Glutamatergic neuron (in vitro differentiated cells): ENCODE measurements around the gene LYPD8. TPM values are rescaled to one million over a fixed set of nuclear protein-coding genes. Genes with fewer than 3 reads are reported as not detected.

Source experiments
- DNase-seq: peaks from one replicate; pipeline ENCODE4 v3.0.0; 2022
- H3K27ac Mint-ChIP-seq: one replicate; pipeline ENCODE4 v1.8.0; 2020; ENCODE audit warnings: mild to moderate bottlenecking, mixed read lengths, inconsistent platforms; ENCODE audit not compliant: unreplicated experiment
- H3K27me3 Mint-ChIP-seq: one replicate; pipeline ENCODE4 v1.8.0; 2020; ENCODE audit warnings: mild to moderate bottlenecking, moderate library complexity, mixed read lengths, inconsistent platforms; ENCODE audit not compliant: unreplicated experiment
- H3K36me3 Mint-ChIP-seq: one replicate; pipeline ENCODE4 v1.8.0; 2020; ENCODE audit warnings: mild to moderate bottlenecking, mixed read lengths, inconsistent platforms; ENCODE audit not compliant: unreplicated experiment
- H3K4me1 Mint-ChIP-seq: one replicate; pipeline ENCODE4 v1.8.0; 2020; ENCODE audit warnings: mild to moderate bottlenecking, low read depth, mixed read lengths, inconsistent platforms; ENCODE audit not compliant: unreplicated experiment
- H3K4me3 Mint-ChIP-seq: one replicate; pipeline ENCODE4 v1.8.0; 2020; ENCODE audit warnings: mild to moderate bottlenecking, mixed read lengths, inconsistent platforms; ENCODE audit not compliant: unreplicated experiment
- H3K9me3 Mint-ChIP-seq: one replicate; pipeline ENCODE4 v1.8.0; 2020; ENCODE audit warnings: mild to moderate bottlenecking, moderate library complexity, mixed read lengths, inconsistent platforms; ENCODE audit not compliant: unreplicated experiment
- total RNA-seq: library from RNA; stranded (reverse); fragmentation: NEBNext Ultra II Directional; extraction: Animal tissue kit (Norgen Biotek cat#: 25700); gene quantifications from one replicate; pipeline ENCODE4 v1.2.1, GENCODE V29; 2021; ENCODE audit not compliant: unreplicated experiment
- TF ChIP-seq, protein P1 (sequence below): fragments of 200-600 bp; sonication (generic); IDR thresholded peaks from one replicate; pipeline ENCODE4 v1.5.0; 2021; ENCODE audit not compliant: partially characterized antibody, unreplicated experiment

LYPD8 gene
- total RNA-seq, 1 donor from 2014 or later: not detected

DNA sequence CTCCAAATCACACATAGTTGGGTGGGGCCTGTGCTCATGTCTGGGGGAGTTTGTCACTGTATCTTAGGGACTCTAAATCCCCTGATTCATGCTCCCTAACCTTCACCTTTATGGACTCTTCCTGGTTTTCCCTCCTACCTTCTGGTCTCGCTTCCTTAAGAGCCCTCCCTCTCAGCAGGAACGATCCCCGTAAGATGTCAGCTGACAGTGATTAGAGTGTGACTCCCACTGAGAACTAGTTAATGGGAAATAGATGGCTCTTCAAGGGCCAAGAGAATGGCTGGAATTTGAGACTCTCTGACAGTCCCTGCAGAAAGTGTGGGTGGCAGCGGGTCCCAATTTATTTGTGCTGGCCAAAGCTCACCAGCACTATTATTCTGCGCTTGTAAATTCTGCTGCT is 22.0 kb downstream of the LYPD8 start:
- Mint-ChIP-seq H3K36me3 (no peaks in the 10 kb centered on the region), H3K4me1 (no peaks in the 10 kb centered on the region), H3K27ac (no peak overlapping the region)

DNA sequence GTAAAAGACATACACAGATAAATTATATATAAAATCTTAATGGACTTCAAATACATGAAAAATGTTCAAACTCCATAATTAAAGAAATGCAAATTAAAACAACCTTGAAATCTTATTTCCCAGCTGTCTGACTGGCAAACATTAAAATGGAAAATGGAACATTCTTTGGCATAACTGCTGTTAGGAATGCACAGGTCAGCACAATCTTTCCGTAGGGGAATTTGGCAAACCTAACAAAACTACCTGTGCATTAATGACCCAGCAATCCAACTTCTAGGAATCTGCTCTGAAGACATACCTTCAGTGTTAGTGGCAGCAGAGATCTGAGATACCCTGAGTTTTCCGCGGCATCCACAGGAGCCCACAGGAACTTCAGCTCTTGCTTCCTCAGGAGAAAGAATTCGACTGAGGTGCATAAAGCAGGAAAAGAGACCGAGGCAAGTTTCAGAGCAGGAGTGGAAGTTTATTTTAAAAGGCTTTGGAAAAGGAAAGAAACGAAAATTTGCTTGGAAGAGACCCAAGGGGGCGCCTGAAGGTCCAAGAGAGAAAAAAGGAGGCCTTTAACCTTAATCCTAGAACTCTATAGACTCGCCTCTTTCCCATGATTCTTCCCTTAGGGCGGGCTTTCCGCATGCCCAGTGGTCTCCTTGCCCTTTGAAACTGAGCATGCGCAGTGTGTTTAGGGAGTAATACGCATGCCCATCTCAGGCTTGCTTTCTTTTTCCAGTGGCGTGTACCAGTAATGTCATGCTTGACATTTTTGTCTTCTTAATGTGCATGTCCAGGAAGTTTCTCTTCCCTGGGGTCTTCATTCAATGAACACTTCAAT is 24.8 kb downstream of the LYPD8 start:
- no peak for DNase-seq
- no peak overlapping the region for H3K4me3 Mint-ChIP-seq
- no peaks in the 10 kb centered on the region for H3K4me1 Mint-ChIP-seq
- no peak overlapping the region for H3K27ac Mint-ChIP-seq
- H3K27me3 Mint-ChIP-seq: no peaks in the 10 kb centered on the region
- TF ChIP-seq, protein P1, sequence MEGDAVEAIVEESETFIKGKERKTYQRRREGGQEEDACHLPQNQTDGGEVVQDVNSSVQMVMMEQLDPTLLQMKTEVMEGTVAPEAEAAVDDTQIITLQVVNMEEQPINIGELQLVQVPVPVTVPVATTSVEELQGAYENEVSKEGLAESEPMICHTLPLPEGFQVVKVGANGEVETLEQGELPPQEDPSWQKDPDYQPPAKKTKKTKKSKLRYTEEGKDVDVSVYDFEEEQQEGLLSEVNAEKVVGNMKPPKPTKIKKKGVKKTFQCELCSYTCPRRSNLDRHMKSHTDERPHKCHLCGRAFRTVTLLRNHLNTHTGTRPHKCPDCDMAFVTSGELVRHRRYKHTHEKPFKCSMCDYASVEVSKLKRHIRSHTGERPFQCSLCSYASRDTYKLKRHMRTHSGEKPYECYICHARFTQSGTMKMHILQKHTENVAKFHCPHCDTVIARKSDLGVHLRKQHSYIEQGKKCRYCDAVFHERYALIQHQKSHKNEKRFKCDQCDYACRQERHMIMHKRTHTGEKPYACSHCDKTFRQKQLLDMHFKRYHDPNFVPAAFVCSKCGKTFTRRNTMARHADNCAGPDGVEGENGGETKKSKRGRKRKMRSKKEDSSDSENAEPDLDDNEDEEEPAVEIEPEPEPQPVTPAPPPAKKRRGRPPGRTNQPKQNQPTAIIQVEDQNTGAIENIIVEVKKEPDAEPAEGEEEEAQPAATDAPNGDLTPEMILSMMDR: no peak
- peaks cover 14% of the 10 kb centered on the region for H3K9me3 Mint-ChIP-seq
- no peaks in the 10 kb centered on the region for H3K36me3 Mint-ChIP-seq

More for the DNA sequence above, 22.0 kb downstream of the LYPD8 start:
- Mint-ChIP-seq H3K9me3 (peaks cover 22% of the 10 kb centered on the region), H3K4me3 (no peak overlapping the region), H3K27me3 (peaks cover 3% of the 10 kb centered on the region)
- no peak for DNase-seq
- TF ChIP-seq, protein P1: no peak

DNA sequence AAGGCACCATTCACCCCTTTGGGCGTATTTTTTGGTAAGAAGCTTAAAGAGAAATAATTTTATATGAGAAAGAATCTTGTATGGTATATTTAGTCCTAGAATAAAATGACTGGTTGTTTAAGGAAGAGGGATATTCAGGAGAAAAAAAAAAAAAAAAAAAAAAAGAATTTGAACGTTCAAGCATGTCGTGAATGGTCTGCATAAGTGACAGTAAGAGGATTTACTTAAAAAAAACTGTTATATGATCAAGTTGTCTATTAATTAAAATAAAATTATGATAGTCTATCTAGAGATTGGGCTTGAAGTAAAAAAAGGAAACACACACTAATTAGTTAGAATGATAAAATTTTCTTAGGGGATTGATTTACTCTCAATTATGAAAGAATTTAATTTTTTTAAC is 41.3 kb downstream of the LYPD8 start:
- H3K27ac Mint-ChIP-seq: no peak overlapping the region
- no peaks in the 10 kb centered on the region for H3K4me1 Mint-ChIP-seq
- no peak overlapping the region for H3K4me3 Mint-ChIP-seq
- peaks cover under 1% of the 10 kb centered on the region for H3K27me3 Mint-ChIP-seq
- TF ChIP-seq, protein P1: no peak
- no peak for DNase-seq
- H3K9me3 Mint-ChIP-seq: peaks cover 6% of the 10 kb centered on the region
- peaks cover 4% of the 10 kb centered on the region for H3K36me3 Mint-ChIP-seq

DNA sequence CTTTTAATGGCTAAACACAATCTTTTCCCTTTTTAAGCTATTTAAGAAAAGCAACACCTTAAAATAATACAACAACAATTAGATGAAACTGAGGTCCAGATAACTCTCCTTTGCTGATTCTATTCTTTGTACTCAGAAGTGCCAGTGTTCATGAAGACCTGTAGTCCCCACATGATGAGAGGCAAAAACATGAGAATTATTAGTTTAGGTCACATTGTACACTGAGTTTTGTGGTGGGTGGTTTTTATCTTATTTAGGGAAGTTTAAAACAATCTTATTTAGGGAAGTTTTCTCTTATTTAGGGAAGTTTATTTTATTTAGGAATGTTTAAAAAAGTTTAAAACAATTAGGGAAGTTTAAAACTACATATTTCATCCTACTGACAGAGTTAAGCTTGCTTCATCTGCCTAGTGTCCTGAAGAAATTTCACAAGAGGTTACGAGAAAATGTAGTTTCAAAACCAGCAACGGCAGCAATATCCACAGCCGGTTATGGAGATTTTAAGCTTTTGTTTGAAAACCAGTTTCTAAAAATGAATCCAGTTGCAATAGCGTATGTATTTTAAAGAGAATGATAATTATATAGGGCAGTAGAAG is 45.2 kb downstream of the LYPD8 start:
- TF ChIP-seq, protein P1: no peak
- Mint-ChIP-seq H3K4me1 (no peaks in the 10 kb centered on the region), H3K36me3 (peaks cover 11% of the 10 kb centered on the region), H3K27me3 (no peaks in the 10 kb centered on the region), H3K9me3 (peaks cover 8% of the 10 kb centered on the region), H3K27ac (no peak overlapping the region), H3K4me3 (no peak overlapping the region)
- no peak for DNase-seq

DNA sequence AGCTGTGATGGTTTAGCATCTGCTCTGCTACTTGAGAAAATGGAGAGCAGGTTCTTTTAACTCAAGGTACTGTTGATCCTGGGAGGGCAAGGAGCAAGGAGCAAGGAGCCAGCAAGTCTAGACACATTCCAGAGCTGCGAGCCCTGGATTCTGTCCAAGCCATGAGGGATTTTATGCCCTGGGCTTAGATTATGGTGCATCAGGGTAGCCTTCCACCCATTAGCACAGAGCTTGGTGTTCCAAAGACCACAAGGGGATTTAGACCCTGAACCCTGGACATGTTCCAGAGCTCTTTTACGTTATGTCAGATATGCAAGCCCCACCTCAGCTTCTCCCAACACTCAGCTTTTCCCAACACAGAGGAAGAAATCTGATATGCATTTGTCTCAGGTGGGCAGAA is 51.0 kb downstream of the LYPD8 start:
- Mint-ChIP-seq H3K9me3 (peaks cover 4% of the 10 kb centered on the region), H3K36me3 (peaks cover 15% of the 10 kb centered on the region), H3K4me1 (no peaks in the 10 kb centered on the region), H3K4me3 (no peak overlapping the region), H3K27ac (no peak overlapping the region), H3K27me3 (no peaks in the 10 kb centered on the region)
- no peak for DNase-seq
- TF ChIP-seq, protein P1: no peak
